Stimulated activated naive CD8-positive, alpha-beta T cell treated with anti-CD3 and anti-CD28 coated beads, Interleukin-15, Interleukin-2, amounts not matched to agents 100 ng/mL and 50 ng/mL, for 24 hours (primary cell): ENCODE data around the gene ZFAND6.
"Not testable (repeated sequence)": the region's sequence is repeated elsewhere in the genome, so short reads cannot be mapped to it uniquely, and the experiment has no call there.

ENCODE experiments used
- H3K27ac Mint-ChIP-seq: one replicate; pipeline ENCODE4 v1.8.0; 2021; ENCODE audit warnings: mild to moderate bottlenecking, mixed read lengths
- H3K27me3 Mint-ChIP-seq: one replicate; pipeline ENCODE4 v1.8.0; 2021; ENCODE audit warnings: mixed read lengths
- H3K36me3 Mint-ChIP-seq: one replicate; pipeline ENCODE4 v1.8.0; 2021; ENCODE audit warnings: low read depth, mixed read lengths
- H3K4me1 Mint-ChIP-seq: one replicate; pipeline ENCODE4 v1.8.0; 2021; ENCODE audit warnings: low read depth, mixed read lengths
- H3K4me3 Mint-ChIP-seq: one replicate; pipeline ENCODE4 v1.8.0; 2021; ENCODE audit warnings: mild to moderate bottlenecking, mixed read lengths
- H3K9me3 Mint-ChIP-seq: one replicate; pipeline ENCODE4 v1.8.0; 2021; ENCODE audit warnings: mixed read lengths

Gene ZFAND6

GRCh38 chr15:80136854-80137253, 77.4 kb downstream of the ZFAND6 start:
- no peaks in the 10 kb centered on the region for H3K9me3 Mint-ChIP-seq
- peaks cover 36% of the 10 kb centered on the region for H3K36me3 Mint-ChIP-seq
- no peak overlapping the region for H3K4me3 Mint-ChIP-seq
- no peak overlapping the region for H3K27ac Mint-ChIP-seq
- H3K27me3 Mint-ChIP-seq: no peaks in the 10 kb centered on the region
- no peaks in the 10 kb centered on the region for H3K4me1 Mint-ChIP-seq

DNA sequence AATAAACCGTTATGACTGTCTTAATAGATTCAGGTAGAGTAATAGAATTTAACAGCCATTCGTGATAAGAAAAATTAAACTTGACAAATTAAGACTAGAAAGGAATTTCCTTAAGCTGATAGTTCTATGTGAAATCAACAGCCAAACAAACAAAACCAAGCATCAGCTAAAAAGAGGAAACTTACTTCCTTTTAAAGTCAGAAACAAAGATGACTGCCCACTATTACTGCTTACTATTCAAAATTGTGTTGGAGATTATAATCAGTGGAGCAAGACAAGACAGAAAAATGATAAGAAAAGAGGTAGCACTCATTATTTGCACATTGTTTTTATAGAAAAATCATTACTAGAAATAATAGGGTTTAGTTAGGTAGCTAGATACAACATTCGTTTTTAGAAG, 79.5 kb downstream of the ZFAND6 start:
- Mint-ChIP-seq H3K4me1 (no peaks in the 10 kb centered on the region), H3K36me3 (peaks cover 30% of the 10 kb centered on the region), H3K27ac (no peak overlapping the region), H3K9me3 (no peaks in the 10 kb centered on the region), H3K27me3 (no peaks in the 10 kb centered on the region), H3K4me3 (no peak overlapping the region)

DNA sequence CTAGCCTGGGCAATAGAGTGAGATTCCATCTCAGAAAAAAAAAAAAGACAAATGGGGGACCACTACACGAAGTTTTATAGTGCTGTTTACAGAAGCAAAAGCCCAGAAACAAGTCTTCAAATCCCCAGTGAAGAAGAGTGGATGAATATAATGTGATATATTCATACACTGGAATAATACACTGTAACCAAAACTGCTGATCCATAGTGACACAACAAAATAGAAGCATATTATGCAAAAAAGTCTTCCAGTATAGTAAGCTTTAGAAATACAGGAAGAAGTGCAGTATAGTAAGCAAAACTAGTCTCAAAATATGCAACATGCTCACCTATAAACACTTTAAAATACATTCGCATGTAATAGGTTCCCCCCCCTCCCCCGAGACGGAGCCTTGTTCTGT, 81.4 kb downstream of the ZFAND6 start:
- no peaks in the 10 kb centered on the region for H3K27me3 Mint-ChIP-seq
- H3K36me3 Mint-ChIP-seq: peaks cover 20% of the 10 kb centered on the region
- H3K4me1 Mint-ChIP-seq: no peaks in the 10 kb centered on the region
- no peaks in the 10 kb centered on the region for H3K9me3 Mint-ChIP-seq
- H3K27ac Mint-ChIP-seq: no peak overlapping the region
- H3K4me3 Mint-ChIP-seq: no peak overlapping the region

- H3K36me3 Mint-ChIP-seq: peaks cover 16% of the 10 kb centered on the region
- no peak overlapping the region for H3K4me3 Mint-ChIP-seq
- no peak overlapping the region for H3K27ac Mint-ChIP-seq
- no peaks in the 10 kb centered on the region for H3K4me1 Mint-ChIP-seq
- no peaks in the 10 kb centered on the region for H3K9me3 Mint-ChIP-seq
- H3K27me3 Mint-ChIP-seq: no peaks in the 10 kb centered on the region
Measured at GRCh38 chr15:80141916-80142598, 82.6 kb downstream of the ZFAND6 start.

GRCh38 chr15:80142646-80143045, 83.2 kb downstream of the ZFAND6 start:
- H3K36me3 Mint-ChIP-seq: peaks cover 10% of the 10 kb centered on the region
- H3K4me3 Mint-ChIP-seq: no peak overlapping the region
- no peaks in the 10 kb centered on the region for H3K4me1 Mint-ChIP-seq
- H3K9me3 Mint-ChIP-seq: no peaks in the 10 kb centered on the region
- no peaks in the 10 kb centered on the region for H3K27me3 Mint-ChIP-seq
- H3K27ac Mint-ChIP-seq: no peak overlapping the region

DNA sequence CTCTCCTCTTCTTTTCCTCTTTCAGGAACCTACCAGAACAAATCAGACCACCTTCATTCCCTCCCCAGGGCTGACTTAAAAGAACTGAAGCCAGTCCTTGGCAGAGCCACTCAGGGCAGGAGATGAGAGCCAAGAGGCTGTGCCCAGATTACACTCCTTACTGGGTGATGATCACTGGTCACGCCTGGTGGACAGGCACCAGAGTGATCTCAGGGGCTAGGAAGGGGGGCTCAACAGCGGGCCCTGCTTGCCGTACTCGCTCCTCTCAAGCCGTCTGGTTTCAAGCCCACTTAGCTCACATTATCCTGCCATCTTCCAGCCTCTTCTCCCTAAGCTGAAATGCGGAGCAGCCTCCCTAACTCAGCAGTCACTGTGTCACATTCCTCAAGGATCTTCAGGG, 91.7 kb downstream of the ZFAND6 start:
- Mint-ChIP-seq H3K9me3 (no peaks in the 10 kb centered on the region), H3K4me3 (no peak overlapping the region), H3K4me1 (peaks cover 26% of the 10 kb centered on the region), H3K27ac (no peak overlapping the region), H3K27me3 (no peaks in the 10 kb centered on the region), H3K36me3 (no peaks in the 10 kb centered on the region)

- no peaks in the 10 kb centered on the region for H3K9me3 Mint-ChIP-seq
- no peaks in the 10 kb centered on the region for H3K27me3 Mint-ChIP-seq
- no peaks in the 10 kb centered on the region for H3K36me3 Mint-ChIP-seq
- H3K27ac Mint-ChIP-seq: peak overlapping the region; percentile 1
- peak overlapping the region; percentile 79 for H3K4me3 Mint-ChIP-seq
- peaks cover 26% of the 10 kb centered on the region for H3K4me1 Mint-ChIP-seq
Measured at GRCh38 chr15:80151576-80151975, 92.1 kb downstream of the ZFAND6 start.

DNA sequence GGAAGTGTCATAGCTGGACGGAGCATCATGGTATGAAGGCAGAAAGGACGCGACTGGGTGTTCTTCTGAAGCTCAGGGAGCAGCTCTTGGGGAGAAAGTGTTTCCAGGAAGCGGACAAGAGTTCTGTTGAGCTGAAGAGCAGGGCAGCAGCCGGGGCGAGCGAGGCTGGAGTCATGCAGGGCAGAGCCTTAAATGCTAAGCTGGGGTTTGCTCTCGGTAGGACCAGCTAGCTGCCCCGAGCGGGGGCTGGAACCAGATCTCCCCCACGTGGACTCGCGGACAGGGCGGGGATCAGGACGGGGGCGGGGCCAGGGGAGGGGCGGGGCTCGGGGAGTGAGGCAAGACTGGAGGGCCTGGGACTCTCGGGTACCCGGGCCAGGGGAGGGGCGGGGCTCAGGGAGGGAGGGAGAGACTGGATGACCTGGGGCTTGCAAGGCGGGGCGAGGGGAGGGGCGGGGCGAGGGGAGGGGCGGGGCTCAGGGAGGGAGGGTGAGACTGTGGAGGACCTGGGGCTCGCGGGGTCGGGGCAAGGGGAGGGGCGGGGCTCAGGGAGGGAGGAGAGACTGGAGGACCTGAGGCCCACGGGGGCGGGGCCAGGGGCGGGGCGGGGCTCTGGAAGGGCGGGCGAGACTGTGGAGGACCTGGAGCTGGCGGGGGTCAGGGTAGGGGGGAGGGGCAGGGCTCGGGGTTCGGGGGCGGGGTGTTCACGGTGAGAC, 92.9 kb downstream of the ZFAND6 start:
- no peaks in the 10 kb centered on the region for H3K27me3 Mint-ChIP-seq
- H3K36me3 Mint-ChIP-seq: no peaks in the 10 kb centered on the region
- H3K4me3 Mint-ChIP-seq: peak overlapping the region; percentile 91
- H3K4me1 Mint-ChIP-seq: peaks cover 26% of the 10 kb centered on the region
- H3K27ac Mint-ChIP-seq: peak overlapping the region; percentile 1
- no peaks in the 10 kb centered on the region for H3K9me3 Mint-ChIP-seq

- Mint-ChIP-seq H3K27ac (peak within 1 kb of the TSS; percentile 81), H3K36me3 (no peaks in the 10 kb centered on the region), H3K27me3 (no peaks in the 10 kb centered on the region), H3K4me3 (peak within 1 kb of the TSS; percentile 91), H3K9me3 (no peaks in the 10 kb centered on the region), H3K4me1 (peaks cover 26% of the 10 kb centered on the region)
Measured at GRCh38 chr15:80152896-80153876, 93.7 kb downstream of the ZFAND6 start, which contains the start of gene FAH. Gene FAH (plus strand): TSS chr15:80152999. CDS start chr15:80153055, 56 bp downstream.

GRCh38 chr15:80153900-80154299, 94.4 kb downstream of the ZFAND6 start:
- Mint-ChIP-seq H3K4me3 (peak overlapping the region; percentile 91), H3K9me3 (no peaks in the 10 kb centered on the region), H3K36me3 (no peaks in the 10 kb centered on the region), H3K27ac (no peak overlapping the region), H3K27me3 (no peaks in the 10 kb centered on the region), H3K4me1 (peaks cover 26% of the 10 kb centered on the region)

GRCh38 chr15:80154336-80154735, 94.9 kb downstream of the ZFAND6 start:
- no peak overlapping the region for H3K27ac Mint-ChIP-seq
- peak overlapping the region; percentile 91 for H3K4me3 Mint-ChIP-seq
- H3K36me3 Mint-ChIP-seq: peaks cover 2% of the 10 kb centered on the region
- H3K9me3 Mint-ChIP-seq: no peaks in the 10 kb centered on the region
- no peaks in the 10 kb centered on the region for H3K27me3 Mint-ChIP-seq
- H3K4me1 Mint-ChIP-seq: peaks cover 28% of the 10 kb centered on the region

DNA sequence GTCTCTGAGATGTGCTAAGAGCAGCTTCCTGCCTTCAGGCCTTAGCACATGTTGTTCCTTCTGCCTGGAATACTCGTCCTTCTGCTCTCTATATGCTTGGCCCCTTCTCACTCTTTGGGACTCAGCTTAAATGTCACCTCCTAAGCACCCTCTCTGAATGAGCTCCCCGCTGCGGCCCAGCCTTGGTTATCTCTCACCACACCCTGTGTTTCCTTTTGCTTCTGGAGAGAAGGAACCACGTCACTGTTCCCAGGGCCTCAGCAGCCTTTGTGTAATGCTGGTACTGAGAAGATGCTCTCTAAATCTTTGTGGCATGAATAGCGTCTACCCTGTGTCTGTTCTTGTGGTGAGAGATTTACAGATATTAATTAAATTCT, 95.5 kb downstream of the ZFAND6 start:
- H3K9me3 Mint-ChIP-seq: no peaks in the 10 kb centered on the region
- H3K27me3 Mint-ChIP-seq: no peaks in the 10 kb centered on the region
- H3K4me1 Mint-ChIP-seq: peaks cover 34% of the 10 kb centered on the region
- H3K27ac Mint-ChIP-seq: peak overlapping the region; percentile 65
- peaks cover 6% of the 10 kb centered on the region for H3K36me3 Mint-ChIP-seq
- peak overlapping the region; percentile 8 for H3K4me3 Mint-ChIP-seq

DNA sequence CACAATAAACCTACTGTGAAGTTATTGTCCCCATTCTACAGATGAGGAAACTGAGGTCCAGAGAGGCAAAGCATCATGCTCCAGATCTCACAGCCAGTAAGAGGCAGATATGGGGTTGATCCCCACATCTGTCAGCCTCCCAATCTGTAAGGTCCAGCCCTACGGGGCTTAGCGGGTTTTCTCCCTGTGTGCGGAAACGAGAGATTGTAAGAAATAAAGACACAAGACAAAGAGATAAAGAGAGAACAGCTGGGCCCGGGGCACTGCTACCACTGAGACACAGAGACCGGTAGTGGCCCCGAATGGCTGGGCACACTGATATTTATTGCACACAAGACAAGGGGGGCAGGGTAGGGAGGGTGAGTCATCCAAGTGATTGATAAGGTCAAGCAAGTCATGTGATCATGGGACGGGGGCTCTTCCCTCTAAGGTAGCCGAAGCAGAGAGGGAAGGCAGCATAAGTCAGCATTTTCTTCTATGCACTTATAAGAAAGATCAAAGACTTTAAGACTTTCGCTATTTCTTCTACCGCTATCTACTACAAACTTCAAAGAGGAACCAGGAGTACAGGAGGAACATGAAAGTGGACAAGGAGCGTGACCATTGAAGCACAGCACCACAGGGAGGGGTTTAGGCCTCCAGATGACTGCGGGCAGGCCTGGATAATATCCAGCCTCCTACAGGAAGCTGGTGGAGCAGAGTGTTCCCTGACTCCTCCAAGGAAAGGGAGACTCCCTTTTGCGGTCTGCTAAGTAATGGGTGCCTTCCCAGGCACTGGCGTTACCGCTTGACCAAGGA, 96.1 kb downstream of the ZFAND6 start:
- not testable (repeated sequence) for H3K4me3 Mint-ChIP-seq, H3K27me3 Mint-ChIP-seq, H3K27ac Mint-ChIP-seq, H3K9me3 Mint-ChIP-seq, H3K36me3 Mint-ChIP-seq
- peaks cover 40% of the 10 kb centered on the region for H3K4me1 Mint-ChIP-seq

- H3K4me1 Mint-ChIP-seq: peaks cover 47% of the 10 kb centered on the region
- H3K36me3 Mint-ChIP-seq: peaks cover 13% of the 10 kb centered on the region
- H3K27me3 Mint-ChIP-seq: no peaks in the 10 kb centered on the region
- no peaks in the 10 kb centered on the region for H3K9me3 Mint-ChIP-seq
- H3K4me3 Mint-ChIP-seq: no peak overlapping the region
- no peak overlapping the region for H3K27ac Mint-ChIP-seq
Measured at GRCh38 chr15:80156176-80156720, 96.8 kb downstream of the ZFAND6 start.
